Endothelial cell (in vitro differentiated cells): ENCODE results near the gene DCLK1. TPM values are rescaled to one million over a fixed set of nuclear protein-coding genes. Genes with fewer than 3 reads are reported as not detected.

Experiments
- DNase-seq: peaks from one replicate; pipeline ENCODE4 v3.0.0; 2021; ENCODE audit warnings: low spot score
- H3K27ac Mint-ChIP-seq: one replicate; pipeline ENCODE4 v1.8.0; 2021; ENCODE audit warnings: mixed read lengths, inconsistent platforms; ENCODE audit not compliant: unreplicated experiment
- H3K27me3 Mint-ChIP-seq: one replicate; pipeline ENCODE4 v1.8.0; 2021; ENCODE audit warnings: mild to moderate bottlenecking, moderate library complexity, mixed read lengths, inconsistent platforms; ENCODE audit not compliant: unreplicated experiment
- H3K36me3 Mint-ChIP-seq: one replicate; pipeline ENCODE4 v1.8.0; 2021; ENCODE audit warnings: mild to moderate bottlenecking, low read depth, mixed read lengths, inconsistent platforms; ENCODE audit not compliant: unreplicated experiment
- H3K4me1 Mint-ChIP-seq: one replicate; pipeline ENCODE4 v1.8.0; 2021; ENCODE audit warnings: mild to moderate bottlenecking, mixed read lengths, inconsistent platforms; ENCODE audit not compliant: unreplicated experiment
- H3K4me3 Mint-ChIP-seq: one replicate; pipeline ENCODE4 v1.8.0; 2021; ENCODE audit warnings: mild to moderate bottlenecking, mixed read lengths, inconsistent platforms; ENCODE audit not compliant: unreplicated experiment
- H3K9me3 Mint-ChIP-seq: one replicate; pipeline ENCODE4 v1.8.0; 2021; ENCODE audit warnings: mixed read lengths, inconsistent platforms; ENCODE audit not compliant: unreplicated experiment
- CTCF ChIP-seq: fragments of 200-600 bp; sonication (generic); IDR thresholded peaks from one replicate; pipeline ENCODE4 v1.5.0; 2021; ENCODE audit warnings: antibody characterized with exemption; ENCODE audit not compliant: unreplicated experiment
- total RNA-seq: library from RNA; stranded (reverse); fragmentation: NEBNext Ultra II Directional; extraction: Animal tissue kit (Norgen Biotek cat#: 25700); gene quantifications from one replicate; pipeline ENCODE4 v1.2.1, GENCODE V29; 2021; ENCODE audit not compliant: unreplicated experiment

The DCLK1 gene
- total RNA-seq, 1 donor from 2014 or later = 1.6 TPM

GRCh38 chr13:35814605-35815011 is 316.6 kb downstream of the DCLK1 start:
- no peaks in the 10 kb centered on the region for H3K36me3 Mint-ChIP-seq
- TF ChIP-seq CTCF = no peak
- H3K4me1 Mint-ChIP-seq = no peaks in the 10 kb centered on the region
- no peak overlapping the region for H3K27ac Mint-ChIP-seq
- DNase-seq = no peak
- no peaks in the 10 kb centered on the region for H3K9me3 Mint-ChIP-seq
- no peaks in the 10 kb centered on the region for H3K27me3 Mint-ChIP-seq
- no peak overlapping the region for H3K4me3 Mint-ChIP-seq

- H3K27me3 Mint-ChIP-seq = no peaks in the 10 kb centered on the region
- H3K9me3 Mint-ChIP-seq = no peaks in the 10 kb centered on the region
- H3K27ac Mint-ChIP-seq = no peak overlapping the region
- no peak overlapping the region for H3K4me3 Mint-ChIP-seq
- DNase-seq = no peak
- no peaks in the 10 kb centered on the region for H3K36me3 Mint-ChIP-seq
- no peak for TF ChIP-seq CTCF
- no peaks in the 10 kb centered on the region for H3K4me1 Mint-ChIP-seq
Measured at GRCh38 chr13:35812736-35813135, 318.4 kb downstream of the DCLK1 start.

- H3K9me3 Mint-ChIP-seq = no peaks in the 10 kb centered on the region
- DNase-seq = no peak
Measured at GRCh38 chr13:35810321-35810720, 320.9 kb downstream of the DCLK1 start.

GRCh38 chr13:35808846-35809245 is 322.3 kb downstream of the DCLK1 start:
- no peak for TF ChIP-seq CTCF
- Mint-ChIP-seq H3K36me3 (no peaks in the 10 kb centered on the region), H3K4me1 (no peaks in the 10 kb centered on the region), H3K4me3 (no peak overlapping the region), H3K9me3 (no peaks in the 10 kb centered on the region), H3K27ac (no peak overlapping the region), H3K27me3 (no peaks in the 10 kb centered on the region)
- no peak for DNase-seq

More at GRCh38 chr13:35810321-35810720, 320.9 kb downstream of the DCLK1 start:
- no peaks in the 10 kb centered on the region for H3K27me3 Mint-ChIP-seq
- no peaks in the 10 kb centered on the region for H3K36me3 Mint-ChIP-seq
- no peak overlapping the region for H3K27ac Mint-ChIP-seq
- TF ChIP-seq CTCF = no peak
- no peaks in the 10 kb centered on the region for H3K4me1 Mint-ChIP-seq
- no peak overlapping the region for H3K4me3 Mint-ChIP-seq

GRCh38 chr13:35804901-35805300 is 326.3 kb downstream of the DCLK1 start:
- Mint-ChIP-seq H3K4me1 (no peaks in the 10 kb centered on the region), H3K27me3 (no peaks in the 10 kb centered on the region), H3K27ac (no peak overlapping the region), H3K4me3 (no peak overlapping the region), H3K36me3 (no peaks in the 10 kb centered on the region), H3K9me3 (no peaks in the 10 kb centered on the region)
- no peak for DNase-seq
- TF ChIP-seq CTCF = no peak
